Fibroblast of pulmonary artery (primary cell): ENCODE data around the gene SC5D.
A peak's percentile ranks its signal among the peaks of the same experiment; 100 is the strongest.

ENCODE experiments used
- DNase-seq: peaks from one replicate; pipeline ENCODE4 v3.0.0-alpha.2; 2010; ENCODE audit warnings: low read depth
- H3K4me3 ChIP-seq: replicated peaks from 2 replicates; pipeline ENCODE4 v1.5.1; 2011; ENCODE audit warnings: low read depth, mild to moderate bottlenecking, control low read depth, low read length, moderate library complexity
- TF ChIP-seq, protein P1 (sequence below): IDR thresholded peaks from 2 replicates; pipeline ENCODE4 v1.5.1; 2011; ENCODE audit warnings: mild to moderate bottlenecking, control low read depth, low read length, inconsistent platforms; ENCODE audit errors: missing control alignments

The SC5D gene

DNA sequence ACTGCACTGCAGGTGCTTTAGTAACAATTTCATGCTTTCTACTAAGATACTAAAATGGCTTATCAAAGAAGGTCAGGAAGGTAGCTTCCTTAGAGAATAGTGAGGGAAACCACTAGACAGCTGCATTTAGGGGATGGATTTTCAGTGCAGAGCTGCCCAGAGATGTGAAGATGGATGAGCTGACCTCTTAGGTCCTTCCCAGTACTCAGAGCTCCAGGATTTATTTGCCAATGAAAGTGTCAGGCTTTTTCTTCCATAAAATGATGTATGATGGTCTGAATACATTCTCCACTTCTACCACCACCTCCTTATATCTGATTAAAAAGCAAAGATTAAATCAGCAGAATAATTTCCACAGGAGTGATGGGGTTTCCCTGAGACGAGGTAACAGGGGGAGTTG lies 35.0 kb downstream of the SC5D start:
- no peak for DNase-seq
- TF ChIP-seq, protein P1, sequence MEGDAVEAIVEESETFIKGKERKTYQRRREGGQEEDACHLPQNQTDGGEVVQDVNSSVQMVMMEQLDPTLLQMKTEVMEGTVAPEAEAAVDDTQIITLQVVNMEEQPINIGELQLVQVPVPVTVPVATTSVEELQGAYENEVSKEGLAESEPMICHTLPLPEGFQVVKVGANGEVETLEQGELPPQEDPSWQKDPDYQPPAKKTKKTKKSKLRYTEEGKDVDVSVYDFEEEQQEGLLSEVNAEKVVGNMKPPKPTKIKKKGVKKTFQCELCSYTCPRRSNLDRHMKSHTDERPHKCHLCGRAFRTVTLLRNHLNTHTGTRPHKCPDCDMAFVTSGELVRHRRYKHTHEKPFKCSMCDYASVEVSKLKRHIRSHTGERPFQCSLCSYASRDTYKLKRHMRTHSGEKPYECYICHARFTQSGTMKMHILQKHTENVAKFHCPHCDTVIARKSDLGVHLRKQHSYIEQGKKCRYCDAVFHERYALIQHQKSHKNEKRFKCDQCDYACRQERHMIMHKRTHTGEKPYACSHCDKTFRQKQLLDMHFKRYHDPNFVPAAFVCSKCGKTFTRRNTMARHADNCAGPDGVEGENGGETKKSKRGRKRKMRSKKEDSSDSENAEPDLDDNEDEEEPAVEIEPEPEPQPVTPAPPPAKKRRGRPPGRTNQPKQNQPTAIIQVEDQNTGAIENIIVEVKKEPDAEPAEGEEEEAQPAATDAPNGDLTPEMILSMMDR, result no peak
- no peak overlapping the region for H3K4me3 ChIP-seq

DNA sequence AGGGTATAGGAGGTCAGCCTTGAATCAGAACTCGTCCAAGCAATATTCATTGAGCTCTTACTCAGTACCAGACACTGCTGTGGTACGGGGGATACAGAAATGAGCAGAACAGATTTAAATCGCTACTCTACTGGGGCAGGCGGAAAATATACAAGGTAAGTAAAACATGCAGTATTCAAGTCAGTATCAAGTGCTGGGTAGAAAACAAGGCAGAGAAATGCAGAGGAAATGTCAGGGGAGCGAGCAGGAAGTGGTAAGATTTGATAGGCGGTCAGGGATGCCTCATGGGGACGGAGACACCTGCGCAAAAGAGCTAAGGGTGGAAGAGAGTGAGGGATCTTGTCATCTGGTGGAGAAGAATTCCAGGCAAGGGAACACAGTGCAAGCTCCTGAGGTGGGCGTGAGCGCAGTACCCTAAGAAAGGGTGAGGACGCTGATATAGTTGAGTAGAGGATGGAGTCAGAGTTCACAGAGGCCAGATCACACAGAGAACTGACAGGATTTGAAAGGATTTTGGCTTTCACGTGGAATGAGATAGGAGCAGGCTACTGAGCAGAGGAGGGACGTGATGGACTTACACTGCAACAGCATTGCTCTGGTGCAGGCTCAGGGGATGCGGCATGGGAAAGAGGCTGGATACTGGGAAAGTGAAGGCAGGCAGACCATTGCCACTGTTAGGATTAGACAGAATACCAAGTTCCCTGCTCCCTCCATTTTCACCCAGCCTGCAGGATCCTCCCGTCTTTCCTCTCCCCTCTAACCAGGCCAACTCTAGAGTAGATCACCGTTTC lies 35.8 kb downstream of the SC5D start:
- no peak for DNase-seq
- H3K4me3 ChIP-seq, result no peak overlapping the region
- TF ChIP-seq, protein P1, result no peak

DNA sequence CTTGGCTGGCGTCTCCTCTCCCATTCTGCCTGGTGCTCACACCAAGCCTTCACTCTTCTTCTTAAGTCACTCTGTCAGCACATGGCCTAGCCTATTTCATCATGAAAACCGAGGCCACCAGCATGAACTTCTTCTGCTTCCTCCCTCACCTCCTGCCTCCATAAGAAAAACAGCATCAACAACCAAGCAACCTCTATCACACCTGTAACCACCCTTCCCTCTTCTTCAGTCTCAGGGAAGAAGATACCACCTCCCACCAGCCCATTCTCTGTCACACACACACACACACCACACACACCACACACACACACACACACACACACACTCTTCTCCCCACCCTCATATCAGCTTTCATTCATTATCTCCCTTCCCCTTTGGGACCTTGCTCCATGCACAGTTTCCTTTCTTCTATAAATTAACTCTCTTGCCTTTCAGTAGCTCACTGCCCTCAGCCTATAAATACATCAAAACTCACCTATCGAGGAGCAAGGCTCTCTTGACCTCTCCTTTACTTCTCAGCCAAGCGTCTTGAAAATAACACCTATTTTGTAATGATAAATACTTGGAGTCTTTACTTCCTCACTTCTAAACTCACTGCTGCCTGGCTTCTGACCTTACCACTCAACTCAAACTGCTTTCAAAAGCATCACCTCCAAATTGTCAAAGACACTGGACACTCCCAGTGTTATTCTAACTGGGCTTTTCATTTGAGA lies 36.6 kb downstream of the SC5D start:
- H3K4me3 ChIP-seq, result no peak overlapping the region
- TF ChIP-seq, protein P1, result no peak
- DNase-seq, result no peak

DNA sequence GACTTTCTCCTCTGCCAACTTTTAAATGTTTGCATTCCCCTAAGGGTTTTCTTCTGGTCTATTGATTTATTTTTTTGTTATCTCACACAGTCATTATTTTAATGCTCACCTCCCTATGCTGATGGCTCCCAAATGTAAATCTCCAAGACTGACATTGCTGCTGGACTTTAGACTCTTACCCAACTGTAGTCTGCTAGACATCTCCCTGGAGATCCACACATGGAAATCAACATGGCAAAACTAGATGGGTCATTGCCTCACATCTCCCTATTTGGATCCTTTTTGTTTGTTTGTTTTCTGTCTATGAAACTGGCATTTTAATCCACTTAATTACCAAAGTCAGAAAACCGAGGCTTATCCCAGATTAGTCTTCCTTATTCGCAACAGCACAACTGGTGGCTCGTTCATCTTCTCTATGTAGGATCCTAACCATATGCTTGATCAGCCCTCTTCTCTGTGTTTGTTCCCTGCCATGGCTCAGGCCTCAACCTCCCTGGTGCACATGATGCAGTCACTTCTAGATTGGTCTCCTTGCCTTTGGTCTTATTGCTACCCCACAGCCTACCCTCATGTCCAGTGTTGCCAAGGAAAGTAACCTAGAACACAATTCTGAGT lies 37.3 kb downstream of the SC5D start:
- no peak for DNase-seq
- no peak overlapping the region for H3K4me3 ChIP-seq
- TF ChIP-seq, protein P1, result no peak

DNA sequence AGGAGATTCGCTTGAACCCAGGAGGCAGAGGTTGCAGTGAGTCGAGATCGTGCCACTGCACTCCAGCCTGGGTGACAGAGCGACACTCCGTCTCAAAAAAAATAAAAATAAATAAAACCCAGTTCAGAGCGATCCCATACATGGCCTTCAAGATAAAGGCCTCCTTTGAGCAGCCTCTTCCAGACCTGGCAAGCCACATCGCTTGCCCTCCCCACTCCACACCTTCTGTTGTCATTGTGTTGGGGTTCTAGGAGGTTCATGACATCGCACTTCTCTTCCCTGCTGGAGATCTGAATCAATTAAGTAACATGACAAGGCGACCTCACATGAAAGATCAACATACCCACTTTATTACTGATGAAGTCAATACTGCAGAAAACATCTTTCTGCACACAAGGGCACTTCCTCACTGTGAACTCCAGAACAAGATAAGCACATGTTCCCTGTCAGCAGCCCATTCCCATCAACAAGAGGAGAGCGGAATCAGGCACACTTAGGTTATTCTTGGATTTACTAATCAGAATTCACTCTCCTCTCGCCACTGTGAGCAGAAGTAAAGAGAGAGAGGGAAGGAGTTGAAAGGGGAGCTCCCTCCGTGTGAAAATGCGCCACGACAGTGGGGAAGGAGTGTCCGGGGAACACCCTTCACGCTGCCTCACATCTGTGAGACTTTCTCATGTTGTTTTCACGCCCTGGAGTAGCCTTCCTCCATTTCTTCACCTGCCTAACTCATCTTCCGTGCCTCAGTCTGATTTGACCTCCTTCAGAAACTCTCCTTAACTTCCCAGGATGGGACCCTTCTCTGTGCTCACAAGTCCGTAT lies 38.3 kb downstream of the SC5D start:
- TF ChIP-seq, protein P1, result no peak
- no peak overlapping the region for H3K4me3 ChIP-seq
- DNase-seq, result no peak

DNA sequence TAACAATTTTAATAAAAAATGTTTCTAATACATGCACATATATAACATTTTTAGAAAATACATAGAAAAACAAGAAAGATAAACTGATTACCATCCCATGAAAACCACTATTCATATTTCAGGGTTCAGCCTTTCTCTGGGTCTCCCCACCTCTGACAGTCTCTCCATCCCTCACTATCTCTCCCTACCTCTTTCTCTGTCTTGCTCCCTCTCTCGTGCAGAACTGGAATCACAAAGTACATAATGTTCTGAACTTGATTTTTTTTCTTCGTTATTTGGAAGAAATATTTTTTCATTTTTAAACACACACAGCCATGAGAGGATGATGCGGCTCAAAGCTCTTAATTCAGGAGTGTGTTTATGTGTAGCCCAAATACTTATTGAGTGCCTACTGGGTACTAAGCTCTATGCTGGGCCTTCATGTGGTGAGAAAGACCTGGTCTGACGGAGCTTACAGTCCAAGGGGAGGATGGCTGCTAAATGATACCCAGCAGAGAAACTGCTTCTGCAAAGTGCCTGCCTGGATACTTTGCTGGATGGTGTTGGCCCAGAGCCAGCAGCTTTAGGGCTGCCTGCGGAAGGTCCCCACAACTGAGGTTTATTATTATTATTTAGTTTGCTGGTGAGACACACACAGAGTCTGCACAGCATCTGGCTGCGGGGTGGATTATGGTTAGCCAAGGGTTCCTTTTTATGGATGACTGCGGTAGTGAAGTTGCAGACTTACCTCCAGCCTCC lies 42.6 kb downstream of the SC5D start:
- TF ChIP-seq, protein P1, result peak; percentile 12
- peak; percentile 2 for DNase-seq

More for the DNA sequence above, 42.6 kb downstream of the SC5D start:
- no peak overlapping the region for H3K4me3 ChIP-seq
